ENCODE data around the gene NT5DC2. TPM values are rescaled to one million over a fixed set of nuclear protein-coding genes. Genes with fewer than 3 reads are reported as not detected.
A peak's percentile ranks its signal among the peaks of the same experiment; 100 is the strongest.

Gene NT5DC2
- total and polyA plus RNA-seq, 2 experiments from 2014 or later, result 49.9 to 111 TPM

DNA sequence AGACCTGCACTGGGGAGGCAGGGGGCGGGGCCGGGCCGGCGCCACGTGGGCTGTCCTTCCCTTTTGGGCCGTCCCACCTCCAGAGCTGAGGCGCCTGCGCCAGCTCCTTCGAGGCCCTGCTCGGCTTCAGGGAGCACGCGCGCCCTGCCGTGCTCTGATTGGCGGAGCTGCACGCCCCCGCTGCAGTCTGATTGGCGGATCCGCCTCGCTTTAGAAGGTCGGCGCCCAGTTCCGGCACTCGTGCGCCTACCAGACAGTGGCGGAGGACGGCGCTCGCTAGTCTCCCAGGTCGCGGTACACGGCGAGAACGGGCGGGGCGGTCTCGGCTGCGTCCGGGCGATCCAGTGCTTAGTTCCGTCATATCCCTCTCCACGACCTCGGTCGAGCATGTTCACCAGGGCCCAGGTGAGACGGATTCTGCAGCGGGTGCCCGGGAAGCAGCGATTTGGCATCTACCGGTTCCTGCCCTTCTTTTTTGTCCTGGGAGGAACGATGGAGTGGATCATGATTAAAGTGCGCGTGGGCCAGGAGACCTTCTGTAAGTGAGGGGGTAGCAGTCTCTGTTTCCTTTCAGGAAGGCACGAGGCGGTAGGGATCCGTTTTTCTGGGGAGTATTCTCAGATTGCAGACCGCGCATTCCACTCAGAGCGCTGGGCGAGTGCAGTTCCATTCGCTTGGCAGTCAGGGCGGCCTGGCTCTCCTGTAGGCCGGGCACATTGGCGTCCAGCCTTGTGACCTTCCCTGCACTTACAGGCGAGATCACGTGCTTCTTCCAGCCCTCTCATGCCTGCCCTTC is 2.9 kb upstream of the NT5DC2 start, which contains the start of gene UQCC5:
Gene UQCC5, plus strand, starts transcription at position 237 of the 796 bp plus-strand sequence. Its CDS starts 151 bp downstream, at position 388.
- Histone ChIP-seq H3F3A (ENCODE audit: insufficient read depth) (peaks cover 35% of the 10 kb centered on the region), H3K9me2 (ENCODE audit: insufficient read depth) (no peaks in the 10 kb centered on the region), H3K4me2 (ENCODE audit: unreplicated experiment) (peak within 1 kb of the TSS; percentile 97), H3K4me3 (peak within 1 kb of the TSS; percentile 92), H3K27me3 (replicated peaks; ENCODE audit: insufficient read depth) (no peaks in the 10 kb centered on the region), H4K20me1 (ENCODE audit: insufficient read depth) (no peaks in the 10 kb centered on the region), H3K27ac (peak within 1 kb of the TSS; percentile 89), H3K9ac (peak within 1 kb of the TSS; percentile 94), H3K4me1 (ENCODE audit: insufficient read depth) (peaks cover 43% of the 10 kb centered on the region), H2AFZ (peak within 1 kb of the TSS; percentile 71), H3K36me3 (ENCODE audit: low read depth) (peaks cover 2% of the 10 kb centered on the region; the same call in 1 of the 2 replicates), H3K79me2 (ENCODE audit: insufficient read depth) (peaks cover 65% of the 10 kb centered on the region), H3K9me3 (ENCODE audit: low read depth) (no peaks in the 10 kb centered on the region)
- peak; percentile 100 for DNase-seq
- WGBS, 2 experiments (ENCODE audit: low coverage in 1 of 2, low lambda C conversion rate in 2 of 2, missing lambda C conversion rate in 2 of 2), result 1 to 2% methylated on average over 46 to 60 of the region's 65 CpGs
- in situ Hi-C loops (cut with MboI), result no loop called here
- TF ChIP-seq EZH2phosphoT487 (IDR thresholded peaks at IDR 0.05; ENCODE audit: insufficient read depth, low read depth), result no peak
- no peak for TF ChIP-seq EZH2 (IDR thresholded peaks at IDR 0.05; ENCODE audit: insufficient read depth, poor library complexity, severe bottlenecking)

DNA sequence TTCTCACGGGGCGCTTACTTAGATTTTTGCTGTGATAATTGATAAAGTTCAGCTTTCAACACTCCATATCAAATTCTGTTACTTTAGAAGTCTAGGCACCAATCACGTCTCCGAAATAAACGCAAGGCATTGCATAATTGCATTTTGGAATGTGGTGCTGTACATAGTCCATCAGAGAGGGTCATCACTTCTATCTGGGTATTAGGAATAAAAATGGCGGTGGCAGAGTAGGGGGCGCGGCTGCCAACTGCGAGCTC is 2.4 kb upstream of the NT5DC2 start:
- Histone ChIP-seq H3K9me3 (ENCODE audit: low read depth) (no peaks in the 10 kb centered on the region), H3K27me3 (replicated peaks; ENCODE audit: insufficient read depth) (no peaks in the 10 kb centered on the region), H3K36me3 (ENCODE audit: low read depth) (peaks cover under 1% of the 10 kb centered on the region; the same call in 1 of the 2 replicates), H3F3A (ENCODE audit: insufficient read depth) (peaks cover 34% of the 10 kb centered on the region), H3K9ac (peak overlapping the region; percentile 48; the same call in 1 of the 2 replicates), H3K9me2 (ENCODE audit: insufficient read depth) (no peaks in the 10 kb centered on the region), H3K79me2 (ENCODE audit: insufficient read depth) (peaks cover 65% of the 10 kb centered on the region), H3K4me1 (ENCODE audit: insufficient read depth) (peaks cover 43% of the 10 kb centered on the region), H4K20me1 (ENCODE audit: insufficient read depth) (no peaks in the 10 kb centered on the region), H3K4me3 (peak overlapping the region; percentile 61), H3K27ac (peak overlapping the region; percentile 19), H3K4me2 (ENCODE audit: unreplicated experiment) (peak overlapping the region; percentile 72), H2AFZ (peak overlapping the region; percentile 71)
- DNase-seq, result no peak
- 9% methylated on average over 9 of the region's 9 CpGs for WGBS, 2 experiments (ENCODE audit: low coverage in 1 of 2, low lambda C conversion rate in 2 of 2, missing lambda C conversion rate in 2 of 2)
- no peak for TF ChIP-seq EZH2 (IDR thresholded peaks at IDR 0.05; ENCODE audit: insufficient read depth, poor library complexity, severe bottlenecking)
- no peak for TF ChIP-seq EZH2phosphoT487 (IDR thresholded peaks at IDR 0.05; ENCODE audit: insufficient read depth, low read depth)
- in situ Hi-C loops (cut with MboI), result no loop called here

GRCh38 chr3:52535411-52536111 is 1.9 kb upstream of the NT5DC2 start:
- H3K27ac ChIP-seq, result peak overlapping the region; percentile 54
- peak overlapping the region; percentile 72 for H3K4me2 ChIP-seq (ENCODE audit: unreplicated experiment)
- no peaks in the 10 kb centered on the region for H3K27me3 ChIP-seq (replicated peaks; ENCODE audit: insufficient read depth)
- no peak for DNase-seq
- H3K79me2 ChIP-seq (ENCODE audit: insufficient read depth), result peaks cover 64% of the 10 kb centered on the region
- TF ChIP-seq EZH2 (IDR thresholded peaks at IDR 0.05; ENCODE audit: insufficient read depth, poor library complexity, severe bottlenecking), result no peak
- TF ChIP-seq EZH2phosphoT487 (IDR thresholded peaks at IDR 0.05; ENCODE audit: insufficient read depth, low read depth), result no peak
- H3K9ac ChIP-seq, result peak overlapping the region; percentile 83
- H3K4me1 ChIP-seq (ENCODE audit: insufficient read depth), result peaks cover 46% of the 10 kb centered on the region
- no peaks in the 10 kb centered on the region for H4K20me1 ChIP-seq (ENCODE audit: insufficient read depth)
- H3K4me3 ChIP-seq, result peak overlapping the region; percentile 71
- no peaks in the 10 kb centered on the region for H3K36me3 ChIP-seq (ENCODE audit: low read depth)
- 86% methylated on average over 19 of the region's 19 CpGs for WGBS, 2 experiments (ENCODE audit: low coverage in 1 of 2, low lambda C conversion rate in 2 of 2, missing lambda C conversion rate in 2 of 2)
- H3F3A ChIP-seq (ENCODE audit: insufficient read depth), result peaks cover 29% of the 10 kb centered on the region
- peak overlapping the region; percentile 71 for H2AFZ ChIP-seq
- H3K9me2 ChIP-seq (ENCODE audit: insufficient read depth), result no peaks in the 10 kb centered on the region
- in situ Hi-C loops (cut with MboI), result no loop called here
- no peaks in the 10 kb centered on the region for H3K9me3 ChIP-seq (ENCODE audit: low read depth)

DNA sequence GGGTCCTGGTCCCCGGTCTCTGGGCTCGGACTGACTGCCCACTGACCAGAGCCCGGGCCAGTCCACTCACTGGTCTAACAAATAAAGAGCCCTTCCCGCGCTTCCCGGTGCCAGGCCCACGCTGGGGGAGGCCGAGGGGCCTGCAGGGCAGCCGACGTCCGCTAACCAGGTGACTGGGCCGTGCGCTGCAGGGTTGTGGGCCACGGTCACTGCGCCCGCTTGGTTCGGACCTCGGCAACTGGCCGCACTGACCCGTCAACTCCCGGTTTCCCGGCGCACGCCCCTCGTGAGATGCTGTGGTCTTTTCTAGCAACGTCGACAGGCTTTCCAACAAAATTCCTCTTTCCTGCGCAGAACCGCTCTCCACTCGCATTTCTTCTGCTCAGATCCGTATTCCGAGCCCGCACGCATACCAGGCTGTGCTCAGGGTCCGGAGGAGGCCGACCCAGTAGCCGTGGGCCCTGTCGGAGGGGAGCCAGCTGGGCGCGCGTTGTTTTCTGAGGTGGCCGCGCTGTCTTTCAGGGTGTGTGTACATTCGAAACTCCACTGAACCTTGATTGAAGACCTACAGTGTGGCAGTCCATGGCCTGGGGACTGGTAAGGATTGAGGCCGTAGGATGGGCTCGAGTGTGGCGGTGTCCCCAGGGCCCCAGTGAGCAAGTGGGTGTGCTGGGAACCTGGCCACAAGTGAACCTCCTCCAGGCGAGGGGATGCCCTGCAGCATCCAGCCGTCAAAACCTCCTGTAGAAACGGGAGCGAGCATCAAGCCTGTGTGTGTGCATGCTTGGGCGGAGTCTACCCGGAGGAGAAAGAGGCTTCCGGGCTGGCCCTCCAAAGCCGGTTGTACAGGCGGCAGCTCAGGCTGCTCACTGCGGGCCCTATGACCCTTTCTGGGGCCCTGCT is 875 bp upstream of the NT5DC2 start:
- Histone ChIP-seq H3K36me3 (ENCODE audit: low read depth) (no peaks in the 10 kb centered on the region), H3K9ac (peak overlapping the region; percentile 83), H3K4me1 (ENCODE audit: insufficient read depth) (peaks cover 48% of the 10 kb centered on the region), H3K4me3 (peak overlapping the region; percentile 71), H3K27me3 (replicated peaks; ENCODE audit: insufficient read depth) (no peaks in the 10 kb centered on the region), H3K27ac (peak overlapping the region; percentile 54), H3K9me3 (ENCODE audit: low read depth) (no peaks in the 10 kb centered on the region), H3K9me2 (ENCODE audit: insufficient read depth) (no peaks in the 10 kb centered on the region), H4K20me1 (ENCODE audit: insufficient read depth) (no peaks in the 10 kb centered on the region), H3K79me2 (ENCODE audit: insufficient read depth) (peaks cover 64% of the 10 kb centered on the region), H2AFZ (peak overlapping the region; percentile 83), H3F3A (ENCODE audit: insufficient read depth) (peaks cover 21% of the 10 kb centered on the region), H3K4me2 (ENCODE audit: unreplicated experiment) (peak overlapping the region; percentile 40)
- in situ Hi-C loops (cut with MboI), result no loop called here
- peak; percentile 75 for DNase-seq
- WGBS, 2 experiments (ENCODE audit: low coverage in 1 of 2, low lambda C conversion rate in 2 of 2, missing lambda C conversion rate in 2 of 2), result 24 to 38% methylated on average over 52 to 57 of the region's 57 CpGs
- no peak for TF ChIP-seq EZH2phosphoT487 (IDR thresholded peaks at IDR 0.05; ENCODE audit: insufficient read depth, low read depth)
- no peak for TF ChIP-seq EZH2 (IDR thresholded peaks at IDR 0.05; ENCODE audit: insufficient read depth, poor library complexity, severe bottlenecking)
